Measurements from ENCODE around the gene FNDC5.

The FNDC5 gene

DNA sequence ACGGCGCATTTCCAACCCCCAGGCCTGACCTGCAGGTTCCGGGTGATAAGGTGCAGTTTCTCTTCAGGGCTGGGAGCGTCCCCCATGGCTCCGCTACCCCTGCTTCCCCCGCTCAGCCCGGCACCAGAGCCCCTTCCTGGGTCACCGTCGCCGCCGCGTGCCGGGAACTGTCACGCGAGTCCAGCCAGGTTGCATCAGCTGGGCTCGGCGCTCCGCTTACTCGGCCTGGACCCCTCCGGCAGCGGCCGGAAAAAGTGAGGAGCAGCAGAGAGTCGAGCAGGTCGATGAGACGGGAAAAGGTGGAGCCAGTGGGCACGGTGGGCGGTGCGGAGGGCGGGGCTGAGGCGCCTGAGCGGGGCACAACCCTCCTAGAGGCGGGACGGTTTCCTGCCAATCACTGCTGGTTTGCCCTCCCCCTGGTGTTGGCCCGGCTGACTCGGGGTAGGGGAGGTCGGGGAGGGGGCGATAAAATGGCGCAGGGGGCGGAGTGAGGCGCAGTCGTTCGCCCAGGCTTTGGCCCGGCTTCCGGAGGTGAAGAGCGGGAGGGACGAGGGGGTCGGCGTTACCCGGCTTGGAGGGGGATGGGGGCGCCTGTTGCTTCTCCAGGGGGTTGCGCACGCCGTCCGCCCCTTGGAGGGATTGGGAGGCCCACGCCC lies 53.4 kb downstream of the FNDC5 start, which contains the start of the genes S100PBP and YARS1:
Gene S100PBP (plus strand): TSS at position 495 of the 656 bp plus-strand sequence. CDS start 8,447 bp downstream, outside the sequence.
Gene YARS1 (minus strand): TSS at position 200 of the 656 bp plus-strand sequence. CDS start 114 bp downstream, at position 86.
- peak; percentile 100 for DNase-seq (ENCODE audit: low read depth in 1 of 2, low spot score in 1 of 2)

DNA sequence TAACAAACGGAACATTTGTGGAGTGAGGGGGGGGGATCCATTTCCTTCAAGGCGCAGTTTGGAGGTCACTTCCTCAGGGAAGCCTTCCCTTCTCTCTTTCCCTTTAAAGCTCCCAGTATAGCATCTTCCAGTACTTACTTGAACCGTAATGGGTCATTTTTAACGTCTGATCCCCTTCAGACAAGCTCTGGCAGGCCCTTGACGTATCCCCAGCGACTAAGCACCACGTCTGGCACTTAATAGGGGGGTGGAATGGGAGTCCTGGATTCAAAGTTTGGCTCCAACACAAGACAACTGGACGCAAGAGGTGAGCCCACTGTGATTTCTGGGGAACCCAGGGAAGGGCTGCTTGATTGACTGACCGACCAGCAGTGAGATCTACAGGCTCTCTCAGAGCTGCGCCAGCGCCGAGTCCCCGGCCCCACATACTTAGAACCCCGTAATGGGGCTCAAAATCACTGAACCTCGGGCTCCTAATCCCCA lies 54.0 kb downstream of the FNDC5 start:
- no peak for DNase-seq (ENCODE audit: low read depth in 1 of 2, low spot score in 1 of 2)

DNA sequence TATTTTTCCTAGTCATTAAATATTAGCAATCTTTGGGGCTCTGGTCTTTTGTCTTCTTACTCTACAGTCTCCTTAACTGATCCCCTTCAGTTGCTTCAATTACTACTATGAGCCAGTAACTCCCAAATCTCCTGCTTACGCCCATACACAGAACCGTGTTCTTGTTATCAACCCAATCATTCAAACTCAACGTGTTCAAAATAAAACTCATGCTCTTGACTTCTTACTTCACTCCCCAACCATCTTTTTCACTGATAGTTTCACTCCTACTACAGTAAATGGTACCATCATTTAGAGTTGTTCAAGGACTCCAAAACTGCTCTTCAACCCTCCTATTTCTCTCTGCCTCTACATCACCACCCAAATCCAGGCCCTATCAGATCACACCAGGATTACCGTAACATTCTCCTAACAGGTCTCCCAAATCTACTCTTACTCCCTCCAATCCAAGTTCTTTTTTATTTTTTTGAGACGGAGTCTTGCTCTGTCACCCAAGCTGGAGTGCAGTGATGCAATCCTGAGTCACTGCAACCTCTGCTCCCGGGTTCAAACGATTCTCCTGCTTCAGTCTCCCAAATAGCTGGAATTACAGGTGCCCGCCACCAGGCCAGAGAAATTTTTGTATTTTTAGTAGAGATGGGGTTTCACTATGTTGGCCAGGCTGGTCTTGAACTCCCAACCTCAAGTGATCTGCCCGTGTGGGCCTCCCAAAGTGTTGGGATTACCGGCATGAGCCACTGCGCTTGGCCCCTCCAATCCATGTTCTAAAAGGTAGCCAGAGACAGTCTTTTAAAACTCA lies 56.6 kb downstream of the FNDC5 start:
- no peak for DNase-seq (ENCODE audit: low read depth in 1 of 2, low spot score in 1 of 2)
